Progenitor cell of endocrine pancreas (in vitro differentiated cells): ENCODE data around the gene REEP5. TPM values are rescaled to one million over a fixed set of nuclear protein-coding genes. Genes with fewer than 3 reads are reported as not detected.
A peak's percentile ranks its signal among the peaks of the same experiment; 100 is the strongest.

Experiments used
- DNase-seq: peaks from one replicate; pipeline ENCODE4 v3.0.0; 2021; ENCODE audit warnings: low spot score; ENCODE audit not compliant: unreplicated experiment
- H3K27ac Mint-ChIP-seq: 2 replicates; pipeline ENCODE4 v1.8.0; 2021; ENCODE audit warnings: mild to moderate bottlenecking, moderate library complexity, mixed read lengths
- H3K27me3 Mint-ChIP-seq: 2 replicates; pipeline ENCODE4 v1.8.0; 2021; ENCODE audit warnings: mixed read lengths
- H3K36me3 Mint-ChIP-seq: 2 replicates; pipeline ENCODE4 v1.8.0; 2022; ENCODE audit warnings: mixed read lengths; ENCODE audit not compliant: insufficient read depth
- H3K4me1 Mint-ChIP-seq: 2 replicates; pipeline ENCODE4 v1.8.0; 2021; ENCODE audit warnings: low read depth, mixed read lengths
- H3K4me3 Mint-ChIP-seq: 2 replicates; pipeline ENCODE4 v1.8.0; 2021; ENCODE audit warnings: low read depth, mild to moderate bottlenecking, moderate library complexity, mixed read lengths
- H3K9me3 Mint-ChIP-seq: 2 replicates; pipeline ENCODE4 v1.8.0; 2021; ENCODE audit warnings: low read depth, mixed read lengths
- CTCF ChIP-seq: fragments of 200-600 bp; sonication (generic); IDR thresholded peaks from one replicate; pipeline ENCODE4 v1.5.0; 2021; ENCODE audit warnings: antibody characterized with exemption, mild to moderate bottlenecking; ENCODE audit not compliant: unreplicated experiment
- total RNA-seq: library from RNA; stranded (reverse); gene quantifications from 2 replicates; pipeline ENCODE4 v1.2.1, GENCODE V29; 2021

REEP5 gene
- total RNA-seq, 1 donor from 2014 or later = 33.8 TPM

GRCh38 chr5:112857866-112858265 lies 64.2 kb downstream of the REEP5 start:
- Mint-ChIP-seq H3K36me3 (peaks cover 6% of the 10 kb centered on the region), H3K4me3 (no peak overlapping the region)
- no peak for TF ChIP-seq CTCF

GRCh38 chr5:112854651-112855050 lies 67.4 kb downstream of the REEP5 start:
- Mint-ChIP-seq H3K36me3 (no peaks in the 10 kb centered on the region), H3K9me3 (peaks cover 7% of the 10 kb centered on the region), H3K27me3 (peaks cover 29% of the 10 kb centered on the region), H3K4me3 (no peak overlapping the region), H3K27ac (no peak overlapping the region), H3K4me1 (no peaks in the 10 kb centered on the region)
- no peak for DNase-seq
- no peak for TF ChIP-seq CTCF

More at GRCh38 chr5:112857866-112858265, 64.2 kb downstream of the REEP5 start:
- Mint-ChIP-seq H3K27ac (no peak overlapping the region), H3K4me1 (peaks cover 13% of the 10 kb centered on the region), H3K27me3 (peaks cover 29% of the 10 kb centered on the region), H3K9me3 (peaks cover 11% of the 10 kb centered on the region)
- DNase-seq = no peak

- Mint-ChIP-seq H3K27ac (no peak overlapping the region), H3K36me3 (no peaks in the 10 kb centered on the region), H3K27me3 (peaks cover 3% of the 10 kb centered on the region), H3K4me1 (peaks cover 15% of the 10 kb centered on the region), H3K4me3 (no peak overlapping the region), H3K9me3 (peaks cover 4% of the 10 kb centered on the region)
- no peak for DNase-seq
- no peak for TF ChIP-seq CTCF
These were observed 72.1 kb downstream of the REEP5 start for GRCh38 chr5:112849912-112850311.

- no peaks in the 10 kb centered on the region for H3K27me3 Mint-ChIP-seq
- peak; percentile 63 for TF ChIP-seq CTCF
- H3K9me3 Mint-ChIP-seq = no peaks in the 10 kb centered on the region
- H3K4me1 Mint-ChIP-seq = peaks cover 15% of the 10 kb centered on the region
- no peak for DNase-seq
- peaks cover 2% of the 10 kb centered on the region for H3K36me3 Mint-ChIP-seq
- peak overlapping the region; percentile 85 for H3K27ac Mint-ChIP-seq
- no peak overlapping the region for H3K4me3 Mint-ChIP-seq
These were observed 73.8 kb downstream of the REEP5 start for GRCh38 chr5:112848116-112848811.

- Mint-ChIP-seq H3K36me3 (peaks cover 10% of the 10 kb centered on the region), H3K27me3 (no peaks in the 10 kb centered on the region), H3K9me3 (peaks cover 3% of the 10 kb centered on the region), H3K4me3 (no peak overlapping the region), H3K27ac (no peak overlapping the region), H3K4me1 (peaks cover 15% of the 10 kb centered on the region)
- no peak for DNase-seq
- no peak for TF ChIP-seq CTCF
These were observed 74.7 kb downstream of the REEP5 start for GRCh38 chr5:112847306-112847705.
